ENCODE measurements around the gene ABCC10. TPM values are rescaled to one million over a fixed set of nuclear protein-coding genes. Genes with fewer than 3 reads are reported as not detected.
A peak's percentile ranks its signal among the peaks of the same experiment; 100 is the strongest.
"Not testable (repeated sequence)": the region's sequence is repeated elsewhere in the genome, so short reads cannot be mapped to it uniquely, and the experiment has no call there.

The ABCC10 gene
- total RNA-seq, 1 experiment from 2014 or later = 17.1 TPM

GRCh38 chr6:43454696-43455530 lies 27.6 kb downstream of the ABCC10 start:
- in situ Hi-C loops (cut with HindIII; ENCODE audit: low pct_unique_long_range_greater_than_20kb, low sequenced_read_pairs) = no loop called here
- DNase-seq (ENCODE audit: low read depth, low spot score) = peak; percentile 18

- DNase-seq (ENCODE audit: low read depth, low spot score) = peak; percentile 38
- in situ Hi-C loops (cut with HindIII; ENCODE audit: low pct_unique_long_range_greater_than_20kb, low sequenced_read_pairs) = no loop called here
Observed at GRCh38 chr6:43455531-43456428, 28.4 kb downstream of the ABCC10 start, which contains the start of gene DLK2. TSS of gene DLK2 (minus strand) at chr6:43455548. CDS start at chr6:43454825, 723 bp downstream.

GRCh38 chr6:43457643-43458042 lies 30.3 kb downstream of the ABCC10 start:
- DNase-seq (ENCODE audit: low read depth, low spot score) = no peak
- in situ Hi-C loops (cut with HindIII; ENCODE audit: low pct_unique_long_range_greater_than_20kb, low sequenced_read_pairs) = no loop called here

- DNase-seq (ENCODE audit: low read depth, low spot score); in situ Hi-C loops (cut with HindIII; ENCODE audit: low pct_unique_long_range_greater_than_20kb, low sequenced_read_pairs): not testable (repeated sequence)
Observed at GRCh38 chr6:43458154-43458553, 30.8 kb downstream of the ABCC10 start.

- no peak for DNase-seq (ENCODE audit: low read depth, low spot score)
- in situ Hi-C loops (cut with HindIII; ENCODE audit: low pct_unique_long_range_greater_than_20kb, low sequenced_read_pairs) = no loop called here
Observed at GRCh38 chr6:43459535-43459934, 32.2 kb downstream of the ABCC10 start.

GRCh38 chr6:43460032-43460431 lies 32.7 kb downstream of the ABCC10 start:
- in situ Hi-C loops (cut with HindIII; ENCODE audit: low pct_unique_long_range_greater_than_20kb, low sequenced_read_pairs) = no loop called here
- no peak for DNase-seq (ENCODE audit: low read depth, low spot score)

GRCh38 chr6:43461936-43462335 lies 34.6 kb downstream of the ABCC10 start:
- in situ Hi-C loops (cut with HindIII; ENCODE audit: low pct_unique_long_range_greater_than_20kb, low sequenced_read_pairs) = no loop called here
- no peak for DNase-seq (ENCODE audit: low read depth, low spot score)

GRCh38 chr6:43464337-43464736 lies 37.0 kb downstream of the ABCC10 start:
- in situ Hi-C loops (cut with HindIII; ENCODE audit: low pct_unique_long_range_greater_than_20kb, low sequenced_read_pairs) = no loop called here
- no peak for DNase-seq (ENCODE audit: low read depth, low spot score)

GRCh38 chr6:43465948-43466347 lies 38.6 kb downstream of the ABCC10 start:
- DNase-seq (ENCODE audit: low read depth, low spot score) = no peak
- in situ Hi-C loops (cut with HindIII; ENCODE audit: low pct_unique_long_range_greater_than_20kb, low sequenced_read_pairs) = no loop called here

GRCh38 chr6:43467265-43467664 lies 39.9 kb downstream of the ABCC10 start:
- in situ Hi-C loops (cut with HindIII; ENCODE audit: low pct_unique_long_range_greater_than_20kb, low sequenced_read_pairs) = not testable (repeated sequence)

GRCh38 chr6:43467752-43468151 lies 40.4 kb downstream of the ABCC10 start:
- no peak for DNase-seq (ENCODE audit: low read depth, low spot score)

More at GRCh38 chr6:43467265-43467664, 39.9 kb downstream of the ABCC10 start:
- DNase-seq (ENCODE audit: low read depth, low spot score) = not testable (repeated sequence)

GRCh38 chr6:43468240-43468639 lies 40.9 kb downstream of the ABCC10 start:
- in situ Hi-C loops (cut with HindIII; ENCODE audit: low pct_unique_long_range_greater_than_20kb, low sequenced_read_pairs) = no loop called here
- DNase-seq (ENCODE audit: low read depth, low spot score) = no peak

More at GRCh38 chr6:43467752-43468151, 40.4 kb downstream of the ABCC10 start:
- in situ Hi-C loops (cut with HindIII; ENCODE audit: low pct_unique_long_range_greater_than_20kb, low sequenced_read_pairs) = no loop called here

GRCh38 chr6:43468748-43469681 lies 41.7 kb downstream of the ABCC10 start:
- in situ Hi-C loops (cut with HindIII; ENCODE audit: low pct_unique_long_range_greater_than_20kb, low sequenced_read_pairs) = no loop called here
- no peak for DNase-seq (ENCODE audit: low read depth, low spot score)

GRCh38 chr6:43469947-43470346 lies 42.6 kb downstream of the ABCC10 start:
- no peak for DNase-seq (ENCODE audit: low read depth, low spot score)
- in situ Hi-C loops (cut with HindIII; ENCODE audit: low pct_unique_long_range_greater_than_20kb, low sequenced_read_pairs) = no loop called here

GRCh38 chr6:43471399-43471798 lies 44.1 kb downstream of the ABCC10 start:
- in situ Hi-C loops (cut with HindIII; ENCODE audit: low pct_unique_long_range_greater_than_20kb, low sequenced_read_pairs) = no loop called here
- DNase-seq (ENCODE audit: low read depth, low spot score) = no peak

GRCh38 chr6:43472515-43472914 lies 45.2 kb downstream of the ABCC10 start:
- in situ Hi-C loops (cut with HindIII; ENCODE audit: low pct_unique_long_range_greater_than_20kb, low sequenced_read_pairs) = no loop called here
- no peak for DNase-seq (ENCODE audit: low read depth, low spot score)

- no peak for DNase-seq (ENCODE audit: low read depth, low spot score)
- in situ Hi-C loops (cut with HindIII; ENCODE audit: low pct_unique_long_range_greater_than_20kb, low sequenced_read_pairs) = no loop called here
Observed at GRCh38 chr6:43475516-43475915, 48.2 kb downstream of the ABCC10 start.
